PFSK-1 (cell line): ENCODE results near the gene ZCCHC13.

ENCODE experiments used
- SIN3A ChIP-seq: IDR thresholded peaks from 2 replicates; pipeline ENCODE4 v1.6.1; 2012; ENCODE audit warnings: mild to moderate bottlenecking, low read length, moderate library complexity, borderline replicate concordance; ENCODE audit not compliant: insufficient read depth
- TAF1 ChIP-seq: IDR thresholded peaks from 2 replicates; pipeline ENCODE4 v1.6.1; 2012; ENCODE audit warnings: low read length, control low read depth, borderline replicate concordance; ENCODE audit not compliant: insufficient read depth
- TF ChIP-seq, protein P1 (sequence below), 2 experiments: IDR thresholded peaks; 2 replicates each; pipeline versions ENCODE4 v1.6.1 to v1.8.0; 2011 to 2012; ENCODE audit warnings: low read depth in 2 of 2, low read length in 2 of 2, control low read depth in 1 of 2, inconsistent platforms in 1 of 2, mild to moderate bottlenecking in 1 of 2, moderate library complexity in 1 of 2; ENCODE audit not compliant: insufficient read depth in 1 of 2

DNA sequence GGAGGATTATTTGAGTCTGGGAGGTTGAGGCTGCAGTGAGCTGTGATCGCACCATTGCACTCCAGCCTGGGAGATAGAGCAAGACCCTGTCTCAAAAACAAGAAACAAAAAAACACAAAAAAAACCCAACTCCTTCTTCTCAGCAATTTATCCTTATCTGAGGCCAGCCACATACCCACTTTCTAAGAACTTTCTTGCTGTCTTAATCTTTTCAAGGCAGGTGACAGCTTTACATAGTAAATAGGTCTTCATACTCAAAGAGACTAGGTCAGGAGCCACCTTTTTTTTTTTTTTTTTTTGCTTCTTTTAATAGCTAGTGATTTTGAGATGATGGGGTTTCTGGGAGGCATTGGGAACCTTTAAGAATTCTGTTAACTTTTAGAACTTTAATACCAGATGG lies 26.1 kb upstream of the ZCCHC13 start:
- no peak for TF ChIP-seq TAF1
- TF ChIP-seq SIN3A: no peak
- TF ChIP-seq, protein P1, sequence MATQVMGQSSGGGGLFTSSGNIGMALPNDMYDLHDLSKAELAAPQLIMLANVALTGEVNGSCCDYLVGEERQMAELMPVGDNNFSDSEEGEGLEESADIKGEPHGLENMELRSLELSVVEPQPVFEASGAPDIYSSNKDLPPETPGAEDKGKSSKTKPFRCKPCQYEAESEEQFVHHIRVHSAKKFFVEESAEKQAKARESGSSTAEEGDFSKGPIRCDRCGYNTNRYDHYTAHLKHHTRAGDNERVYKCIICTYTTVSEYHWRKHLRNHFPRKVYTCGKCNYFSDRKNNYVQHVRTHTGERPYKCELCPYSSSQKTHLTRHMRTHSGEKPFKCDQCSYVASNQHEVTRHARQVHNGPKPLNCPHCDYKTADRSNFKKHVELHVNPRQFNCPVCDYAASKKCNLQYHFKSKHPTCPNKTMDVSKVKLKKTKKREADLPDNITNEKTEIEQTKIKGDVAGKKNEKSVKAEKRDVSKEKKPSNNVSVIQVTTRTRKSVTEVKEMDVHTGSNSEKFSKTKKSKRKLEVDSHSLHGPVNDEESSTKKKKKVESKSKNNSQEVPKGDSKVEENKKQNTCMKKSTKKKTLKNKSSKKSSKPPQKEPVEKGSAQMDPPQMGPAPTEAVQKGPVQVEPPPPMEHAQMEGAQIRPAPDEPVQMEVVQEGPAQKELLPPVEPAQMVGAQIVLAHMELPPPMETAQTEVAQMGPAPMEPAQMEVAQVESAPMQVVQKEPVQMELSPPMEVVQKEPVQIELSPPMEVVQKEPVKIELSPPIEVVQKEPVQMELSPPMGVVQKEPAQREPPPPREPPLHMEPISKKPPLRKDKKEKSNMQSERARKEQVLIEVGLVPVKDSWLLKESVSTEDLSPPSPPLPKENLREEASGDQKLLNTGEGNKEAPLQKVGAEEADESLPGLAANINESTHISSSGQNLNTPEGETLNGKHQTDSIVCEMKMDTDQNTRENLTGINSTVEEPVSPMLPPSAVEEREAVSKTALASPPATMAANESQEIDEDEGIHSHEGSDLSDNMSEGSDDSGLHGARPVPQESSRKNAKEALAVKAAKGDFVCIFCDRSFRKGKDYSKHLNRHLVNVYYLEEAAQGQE (IDR thresholded peaks at IDR 0.05; ENCODE audit: insufficient read depth in 1 of 2, low read depth in 2 of 2, low read length in 2 of 2): no peak
